A673 (cell line): Measurements from ENCODE around the gene GALNS. TPM values are rescaled to one million over a fixed set of nuclear protein-coding genes. Genes with fewer than 3 reads are reported as not detected.

Experiments used
- BruUV-seq: library from RNA; stranded (reverse); fragments of 400-500 nt; replicated peaks from 2 replicates; lab custom pipeline; 2021; lab: Mats Ljungman, UMichigan
- CTCF ChIA-PET: fragments of 300-600 bp; sonication (Branson Sonifier 250); formaldehyde crosslinking; loops from one replicate; lab custom pipeline; 2022; ENCODE audit warnings: antibody characterized with exemption; lab: Charles Lee
- POLR2A ChIA-PET: fragments of 300-600 bp; sonication (Branson Sonifier 250); formaldehyde crosslinking; loops from one replicate; lab custom pipeline; 2022; ENCODE audit warnings: antibody characterized with exemption; ENCODE audit not compliant: low non-redundant PET; lab: Charles Lee
- DNase-seq: peaks from one replicate; pipeline ENCODE4 v3.0.0-alpha.2; 2015; ENCODE audit warnings: low spot score
- H3K27ac ChIP-seq: fragments of 200-600 bp; sonication (generic); 2 replicates; pipeline ENCODE4 v1.5.1; 2016; ENCODE audit warnings: mixed run types, low read depth, mild to moderate bottlenecking, mixed read lengths, antibody characterized with exemption, low read length; ENCODE audit not compliant: poor library complexity, severe bottlenecking
- H3K27me3 ChIP-seq: fragments of 200-600 bp; sonication (generic); replicated peaks from 2 replicates; pipeline ENCODE4 v1.6.1; 2017; ENCODE audit warnings: mixed run types, low read depth, mild to moderate bottlenecking, mixed read lengths, antibody characterized with exemption, low read length; ENCODE audit not compliant: insufficient read depth, poor library complexity
- H3K36me3 ChIP-seq: fragments of 200-600 bp; sonication (generic); 2 replicates; pipeline ENCODE4 v1.6.1; 2016; ENCODE audit warnings: mixed run types, mild to moderate bottlenecking, mixed read lengths, antibody characterized with exemption, low read length; ENCODE audit not compliant: insufficient read depth, poor library complexity, severe bottlenecking
- H3K4me1 ChIP-seq: fragments of 200-600 bp; sonication (generic); 2 replicates; pipeline ENCODE4 v1.6.1; 2017; ENCODE audit warnings: mixed run types, mild to moderate bottlenecking, mixed read lengths, antibody characterized with exemption, low read length; ENCODE audit not compliant: insufficient read depth, poor library complexity, severe bottlenecking
- H3K4me3 ChIP-seq: fragments of 200-600 bp; sonication (generic); 2 replicates; pipeline ENCODE4 v1.5.1; 2016; ENCODE audit warnings: low read depth, mixed run types, mild to moderate bottlenecking, mixed read lengths, low read length; ENCODE audit not compliant: poor library complexity, severe bottlenecking
- H3K9me3 ChIP-seq: fragments of 200-600 bp; sonication (generic); 2 replicates; pipeline ENCODE4 v1.6.1; 2016; ENCODE audit warnings: mixed run types, low read depth, mild to moderate bottlenecking, mixed read lengths, antibody characterized with exemption, low read length; ENCODE audit not compliant: poor library complexity, severe bottlenecking
- EZH2 ChIP-seq: fragments of 200-600 bp; sonication (generic); IDR thresholded peaks from 2 replicates; pipeline ENCODE4 v1.6.1; 2017; ENCODE audit warnings: borderline replicate concordance, low read depth, mild to moderate bottlenecking, mixed read lengths, antibody characterized with exemption, low read length; ENCODE audit not compliant: poor library complexity, severe bottlenecking
- intact Hi-C: fragments of 100-400 bp; cut with micrococcal nuclease; formaldehyde crosslinking; loops from one replicate; pipeline ENCODE4 v1.10.0; 2022; ENCODE audit not compliant: unreplicated experiment
- total RNA-seq: library from RNA; stranded (reverse); gene quantifications from 2 replicates; pipeline ENCODE4 v1.2.3, GENCODE V29; 2021
- TF ChIP-seq, protein P1 (sequence below): fragments of 300-800, 200-600 bp; sonication (generic); conservative IDR thresholded peaks from 2 replicates; pipeline ENCODE4 v1.5.1; 2017; ENCODE audit warnings: low read depth, mild to moderate bottlenecking, antibody characterized with exemption, low read length, moderate library complexity, mixed read lengths

GALNS gene
- total RNA-seq, 1 experiment from 2014 or later: 54.8 TPM

DNA sequence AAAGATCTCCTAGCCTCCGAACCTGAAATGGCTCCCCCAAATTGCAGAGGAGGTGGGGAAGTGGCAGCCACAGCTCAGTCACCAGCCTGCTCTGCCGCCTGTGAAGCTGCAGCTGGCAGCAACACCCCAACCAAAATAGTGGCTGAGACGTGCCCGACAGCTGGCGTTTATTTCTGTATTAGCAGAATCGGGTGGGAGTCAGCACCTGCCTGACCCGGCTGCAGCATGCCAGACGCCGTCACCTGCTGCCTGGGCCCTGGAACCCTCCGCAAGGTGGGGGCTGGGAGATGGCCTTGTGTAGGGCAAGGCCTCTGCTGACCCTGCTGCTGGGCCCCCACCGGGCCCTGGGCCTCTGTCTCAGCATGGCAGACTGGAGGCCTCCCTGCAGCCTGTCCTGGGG is 27.2 kb upstream of the GALNS start:
- Histone ChIP-seq H3K36me3 (no peaks in the 10 kb centered on the region), H3K9me3 (no peaks in the 10 kb centered on the region), H3K4me3 (no peak overlapping the region), H3K27ac (no peak overlapping the region), H3K4me1 (peaks cover 5% of the 10 kb centered on the region), H3K27me3 (no peaks in the 10 kb centered on the region)
- no peak for DNase-seq
- intact Hi-C loops: no loop called here
- BruUV-seq: no TSS peak
- POLR2A ChIA-PET: no interaction called here
- CTCF ChIA-PET: no interaction called here
- TF ChIP-seq, protein P1, sequence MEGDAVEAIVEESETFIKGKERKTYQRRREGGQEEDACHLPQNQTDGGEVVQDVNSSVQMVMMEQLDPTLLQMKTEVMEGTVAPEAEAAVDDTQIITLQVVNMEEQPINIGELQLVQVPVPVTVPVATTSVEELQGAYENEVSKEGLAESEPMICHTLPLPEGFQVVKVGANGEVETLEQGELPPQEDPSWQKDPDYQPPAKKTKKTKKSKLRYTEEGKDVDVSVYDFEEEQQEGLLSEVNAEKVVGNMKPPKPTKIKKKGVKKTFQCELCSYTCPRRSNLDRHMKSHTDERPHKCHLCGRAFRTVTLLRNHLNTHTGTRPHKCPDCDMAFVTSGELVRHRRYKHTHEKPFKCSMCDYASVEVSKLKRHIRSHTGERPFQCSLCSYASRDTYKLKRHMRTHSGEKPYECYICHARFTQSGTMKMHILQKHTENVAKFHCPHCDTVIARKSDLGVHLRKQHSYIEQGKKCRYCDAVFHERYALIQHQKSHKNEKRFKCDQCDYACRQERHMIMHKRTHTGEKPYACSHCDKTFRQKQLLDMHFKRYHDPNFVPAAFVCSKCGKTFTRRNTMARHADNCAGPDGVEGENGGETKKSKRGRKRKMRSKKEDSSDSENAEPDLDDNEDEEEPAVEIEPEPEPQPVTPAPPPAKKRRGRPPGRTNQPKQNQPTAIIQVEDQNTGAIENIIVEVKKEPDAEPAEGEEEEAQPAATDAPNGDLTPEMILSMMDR: no peak
- no peak for TF ChIP-seq EZH2

DNA sequence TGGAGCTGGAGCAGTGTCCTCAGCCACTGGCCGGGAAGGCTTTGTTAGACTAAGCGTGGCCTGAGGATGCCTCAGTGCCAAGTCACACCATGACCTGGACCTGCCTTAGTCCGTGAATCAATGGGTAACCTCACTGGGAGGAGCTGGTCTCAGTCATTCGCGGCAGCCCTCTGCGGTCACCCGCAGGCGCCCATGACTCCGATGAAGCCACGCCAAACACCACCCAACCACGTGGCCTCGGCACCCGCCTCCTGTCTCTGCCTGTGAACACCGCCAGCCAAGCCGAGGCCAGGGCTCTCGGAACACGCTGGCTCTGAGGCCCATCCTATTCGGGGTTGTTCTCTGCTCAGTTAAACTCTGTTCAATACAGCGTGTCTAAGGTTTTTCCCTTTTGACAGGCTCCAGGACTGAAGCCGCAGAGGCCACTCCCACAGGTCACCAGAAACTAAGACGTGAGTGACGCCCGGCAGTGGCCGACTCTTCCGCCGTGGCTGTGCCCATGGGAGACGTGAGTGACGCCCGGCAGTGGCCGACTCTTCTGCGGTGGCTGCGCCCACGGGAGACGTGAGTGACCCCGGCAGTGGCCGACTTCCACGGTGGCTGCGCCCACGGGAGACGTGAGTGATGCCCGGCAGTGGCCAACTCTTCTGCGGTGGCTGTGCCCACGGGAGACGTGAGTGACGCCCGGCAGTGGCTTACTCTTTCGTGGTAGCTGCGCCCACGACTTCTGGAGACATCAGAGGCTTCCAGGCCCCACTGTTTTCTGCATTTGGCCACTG is 26.6 kb upstream of the GALNS start:
- POLR2A ChIA-PET: no interaction called here
- no peak for DNase-seq
- TF ChIP-seq, protein P1: no peak
- no peak for TF ChIP-seq EZH2
- H3K4me3 ChIP-seq: no peak overlapping the region
- H3K27ac ChIP-seq: no peak overlapping the region
- BruUV-seq: no TSS peak
- H3K27me3 ChIP-seq: no peaks in the 10 kb centered on the region
- no peaks in the 10 kb centered on the region for H3K4me1 ChIP-seq
- intact Hi-C loops: no loop called here
- H3K36me3 ChIP-seq: no peaks in the 10 kb centered on the region
- no peaks in the 10 kb centered on the region for H3K9me3 ChIP-seq
- CTCF ChIA-PET: no interaction called here

DNA sequence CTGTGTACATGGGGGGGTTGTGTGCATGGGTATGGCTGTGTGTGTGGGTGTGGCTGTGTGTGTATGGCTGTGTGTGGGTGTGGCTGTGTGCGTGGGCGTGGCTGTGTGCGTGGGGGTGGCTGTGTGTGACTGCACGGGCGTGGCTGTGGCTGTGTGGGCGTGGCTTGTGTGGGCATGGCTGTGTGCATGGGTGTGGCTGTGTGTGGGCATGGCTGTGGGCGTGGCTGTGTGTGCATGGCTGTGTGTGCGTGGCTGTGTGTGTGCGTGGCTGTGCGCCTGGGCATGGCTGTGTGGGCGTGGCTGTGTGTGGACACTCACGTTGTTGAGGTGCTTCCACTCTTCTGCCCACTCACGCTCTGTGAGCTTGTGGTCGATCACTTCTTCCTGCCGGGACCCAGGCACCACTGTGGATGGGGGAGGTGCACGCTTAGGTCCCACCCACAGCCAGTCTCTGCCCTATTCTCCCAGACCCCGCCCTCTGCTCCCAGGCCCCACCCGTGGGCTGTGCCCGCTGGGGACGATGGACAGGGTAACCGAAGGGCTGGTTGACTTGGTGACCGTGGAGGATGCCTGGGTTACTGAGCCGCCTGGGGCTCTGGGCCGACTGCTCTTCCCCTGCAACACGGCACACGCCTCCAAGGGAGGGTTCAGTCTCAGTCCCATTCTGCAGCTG is 25.7 kb upstream of the GALNS start:
- Histone ChIP-seq H3K36me3 (no peaks in the 10 kb centered on the region), H3K27me3 (no peaks in the 10 kb centered on the region), H3K4me3 (no peak overlapping the region), H3K4me1 (no peaks in the 10 kb centered on the region), H3K9me3 (no peaks in the 10 kb centered on the region), H3K27ac (no peak overlapping the region)
- TF ChIP-seq EZH2: no peak
- TF ChIP-seq, protein P1: no peak
- POLR2A ChIA-PET: interaction anchor here (0.5 kb wide), 1 partner anchor 23 kb away, joined by 11 read pairs; no protein-coding TSS in a partner anchor
- CTCF ChIA-PET: no interaction called here
- intact Hi-C loops: no loop called here
- BruUV-seq: no TSS peak
- peak; percentile 37 for DNase-seq
